SIG-M5 (cell line): ENCODE measurements around the gene RPUSD2.
"Not testable (repeated sequence)": the region's sequence is repeated elsewhere in the genome, so short reads cannot be mapped to it uniquely, and the experiment has no call there.

Experiments used
- DNase-seq: peaks from one replicate; lab custom pipeline; 2025; lab: John Stamatoyannopoulos, UW

The RPUSD2 gene

GRCh38 chr15:40565333-40566238, 3.5 kb upstream of the RPUSD2 start:
- no peak for DNase-seq

GRCh38 chr15:40567111-40567510, 2.0 kb upstream of the RPUSD2 start:
- no peak for DNase-seq

- DNase-seq, result no peak
Measured at GRCh38 chr15:40575113-40575512, 6.0 kb downstream of the RPUSD2 start.

- DNase-seq, result not testable (repeated sequence)
Measured at GRCh38 chr15:40576914-40577313, 7.8 kb downstream of the RPUSD2 start.

GRCh38 chr15:40578892-40579291, 9.8 kb downstream of the RPUSD2 start:
- DNase-seq, result no peak

- not testable (repeated sequence) for DNase-seq
Measured at GRCh38 chr15:40581796-40582195, 12.7 kb downstream of the RPUSD2 start.

GRCh38 chr15:40582726-40583246, 13.7 kb downstream of the RPUSD2 start:
- DNase-seq, result peak; percentile 24

GRCh38 chr15:40584191-40584590, 15.1 kb downstream of the RPUSD2 start:
- no peak for DNase-seq

GRCh38 chr15:40590667-40591050, 21.6 kb downstream of the RPUSD2 start:
- no peak for DNase-seq

GRCh38 chr15:40591389-40591788, 22.3 kb downstream of the RPUSD2 start:
- DNase-seq, result no peak

- DNase-seq, result no peak
Measured at GRCh38 chr15:40593165-40593564, 24.1 kb downstream of the RPUSD2 start.

- peak; percentile 63 for DNase-seq
Measured at GRCh38 chr15:40593588-40594428, 24.7 kb downstream of the RPUSD2 start, which contains the start of gene KNL1. Gene KNL1, plus strand, starts transcription at chr15:40594249. Its CDS starts 8,683 bp downstream, at chr15:40602932.

GRCh38 chr15:40594429-40594836, 25.3 kb downstream of the RPUSD2 start:
- no peak for DNase-seq

- DNase-seq, result no peak
Measured at GRCh38 chr15:40595219-40595618, 26.1 kb downstream of the RPUSD2 start.

- no peak for DNase-seq
Measured at GRCh38 chr15:40595773-40596172, 26.7 kb downstream of the RPUSD2 start.

- DNase-seq, result no peak
Measured at GRCh38 chr15:40597024-40597423, 27.9 kb downstream of the RPUSD2 start.

- no peak for DNase-seq
Measured at GRCh38 chr15:40598126-40598525, 29.0 kb downstream of the RPUSD2 start.

GRCh38 chr15:40598672-40599071, 29.6 kb downstream of the RPUSD2 start:
- DNase-seq, result no peak

GRCh38 chr15:40600956-40601355, 31.9 kb downstream of the RPUSD2 start:
- no peak for DNase-seq

GRCh38 chr15:40603935-40604334, 34.8 kb downstream of the RPUSD2 start:
- no peak for DNase-seq

GRCh38 chr15:40613080-40613479, 44.0 kb downstream of the RPUSD2 start:
- no peak for DNase-seq

- no peak for DNase-seq
Measured at GRCh38 chr15:40618023-40618422, 48.9 kb downstream of the RPUSD2 start.

GRCh38 chr15:40618906-40619305, 49.8 kb downstream of the RPUSD2 start:
- no peak for DNase-seq
